HEK293 (cell line): ENCODE measurements around the gene PGAP1.

ENCODE experiments used
- MYNN ChIP-seq: fragments of 450-650 bp; formaldehyde crosslinking; IDR thresholded peaks from 2 replicates; pipeline ENCODE4 v1.5.1; 2016; ENCODE audit warnings: missing biosample characterization, missing genetic modification characterization, borderline replicate concordance
- SP3 ChIP-seq: fragments of 450-650 bp; formaldehyde crosslinking; IDR thresholded peaks from 2 replicates; pipeline ENCODE4 v1.5.1; 2016; ENCODE audit warnings: missing biosample characterization, missing genetic modification characterization
- ZNF23 ChIP-seq: fragments of 450-650 bp; formaldehyde crosslinking; IDR thresholded peaks from 2 replicates; pipeline ENCODE4 v1.5.1; 2016; ENCODE audit warnings: missing biosample characterization, missing genetic modification characterization, borderline replicate concordance
- ZNF558 ChIP-seq: fragments of 450-650 bp; formaldehyde crosslinking; IDR thresholded peaks from 2 replicates; pipeline ENCODE4 v1.5.1; 2016; ENCODE audit warnings: missing biosample characterization, missing genetic modification characterization
- TF ChIP-seq, protein P1 (sequence below): fragments of 450-650 bp; formaldehyde crosslinking; IDR thresholded peaks from 2 replicates; pipeline ENCODE4 v1.5.1; 2016; ENCODE audit warnings: missing biosample characterization, missing genetic modification characterization
- TF ChIP-seq, protein P2 (sequence below): fragments of 450-650 bp; formaldehyde crosslinking; IDR thresholded peaks from 2 replicates; pipeline ENCODE4 v1.5.1; 2016; ENCODE audit warnings: missing biosample characterization, missing genetic modification characterization
- TF ChIP-seq, protein P3 (sequence below): fragments of 450-650 bp; formaldehyde crosslinking; IDR thresholded peaks from 2 replicates; pipeline ENCODE4 v1.5.1; 2016; ENCODE audit warnings: missing biosample characterization, missing genetic modification characterization

DNA sequence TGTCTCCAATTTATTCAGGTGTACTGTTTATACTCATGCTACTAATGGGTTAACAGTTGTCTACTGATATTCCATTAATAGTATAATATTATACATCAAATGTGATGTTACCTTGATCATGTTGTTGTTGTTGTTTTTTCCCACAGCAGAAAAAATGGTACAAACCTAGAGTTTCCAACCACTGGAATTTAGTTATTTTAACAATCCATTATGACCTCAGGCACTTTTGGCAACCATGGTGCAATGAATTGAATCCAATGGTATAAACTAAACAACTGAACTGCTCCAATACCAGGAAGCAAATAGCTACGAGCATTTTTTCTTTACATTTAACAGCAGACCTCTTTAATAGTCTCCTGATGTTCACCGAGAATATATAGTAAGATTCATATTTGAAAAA, 86.3 kb downstream of the PGAP1 start:
- no peak for TF ChIP-seq MYNN
- TF ChIP-seq, protein P1, sequence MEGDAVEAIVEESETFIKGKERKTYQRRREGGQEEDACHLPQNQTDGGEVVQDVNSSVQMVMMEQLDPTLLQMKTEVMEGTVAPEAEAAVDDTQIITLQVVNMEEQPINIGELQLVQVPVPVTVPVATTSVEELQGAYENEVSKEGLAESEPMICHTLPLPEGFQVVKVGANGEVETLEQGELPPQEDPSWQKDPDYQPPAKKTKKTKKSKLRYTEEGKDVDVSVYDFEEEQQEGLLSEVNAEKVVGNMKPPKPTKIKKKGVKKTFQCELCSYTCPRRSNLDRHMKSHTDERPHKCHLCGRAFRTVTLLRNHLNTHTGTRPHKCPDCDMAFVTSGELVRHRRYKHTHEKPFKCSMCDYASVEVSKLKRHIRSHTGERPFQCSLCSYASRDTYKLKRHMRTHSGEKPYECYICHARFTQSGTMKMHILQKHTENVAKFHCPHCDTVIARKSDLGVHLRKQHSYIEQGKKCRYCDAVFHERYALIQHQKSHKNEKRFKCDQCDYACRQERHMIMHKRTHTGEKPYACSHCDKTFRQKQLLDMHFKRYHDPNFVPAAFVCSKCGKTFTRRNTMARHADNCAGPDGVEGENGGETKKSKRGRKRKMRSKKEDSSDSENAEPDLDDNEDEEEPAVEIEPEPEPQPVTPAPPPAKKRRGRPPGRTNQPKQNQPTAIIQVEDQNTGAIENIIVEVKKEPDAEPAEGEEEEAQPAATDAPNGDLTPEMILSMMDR (tag by site-specific recombination), result no peak
- no peak for TF ChIP-seq SP3 (tag by site-specific recombination)
- no peak for TF ChIP-seq ZNF558
- TF ChIP-seq ZNF23, result no peak
- TF ChIP-seq, protein P2, sequence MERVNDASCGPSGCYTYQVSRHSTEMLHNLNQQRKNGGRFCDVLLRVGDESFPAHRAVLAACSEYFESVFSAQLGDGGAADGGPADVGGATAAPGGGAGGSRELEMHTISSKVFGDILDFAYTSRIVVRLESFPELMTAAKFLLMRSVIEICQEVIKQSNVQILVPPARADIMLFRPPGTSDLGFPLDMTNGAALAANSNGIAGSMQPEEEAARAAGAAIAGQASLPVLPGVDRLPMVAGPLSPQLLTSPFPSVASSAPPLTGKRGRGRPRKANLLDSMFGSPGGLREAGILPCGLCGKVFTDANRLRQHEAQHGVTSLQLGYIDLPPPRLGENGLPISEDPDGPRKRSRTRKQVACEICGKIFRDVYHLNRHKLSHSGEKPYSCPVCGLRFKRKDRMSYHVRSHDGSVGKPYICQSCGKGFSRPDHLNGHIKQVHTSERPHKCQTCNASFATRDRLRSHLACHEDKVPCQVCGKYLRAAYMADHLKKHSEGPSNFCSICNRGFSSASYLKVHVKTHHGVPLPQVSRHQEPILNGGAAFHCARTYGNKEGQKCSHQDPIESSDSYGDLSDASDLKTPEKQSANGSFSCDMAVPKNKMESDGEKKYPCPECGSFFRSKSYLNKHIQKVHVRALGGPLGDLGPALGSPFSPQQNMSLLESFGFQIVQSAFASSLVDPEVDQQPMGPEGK (tag by site-specific recombination), result no peak
- TF ChIP-seq, protein P3, sequence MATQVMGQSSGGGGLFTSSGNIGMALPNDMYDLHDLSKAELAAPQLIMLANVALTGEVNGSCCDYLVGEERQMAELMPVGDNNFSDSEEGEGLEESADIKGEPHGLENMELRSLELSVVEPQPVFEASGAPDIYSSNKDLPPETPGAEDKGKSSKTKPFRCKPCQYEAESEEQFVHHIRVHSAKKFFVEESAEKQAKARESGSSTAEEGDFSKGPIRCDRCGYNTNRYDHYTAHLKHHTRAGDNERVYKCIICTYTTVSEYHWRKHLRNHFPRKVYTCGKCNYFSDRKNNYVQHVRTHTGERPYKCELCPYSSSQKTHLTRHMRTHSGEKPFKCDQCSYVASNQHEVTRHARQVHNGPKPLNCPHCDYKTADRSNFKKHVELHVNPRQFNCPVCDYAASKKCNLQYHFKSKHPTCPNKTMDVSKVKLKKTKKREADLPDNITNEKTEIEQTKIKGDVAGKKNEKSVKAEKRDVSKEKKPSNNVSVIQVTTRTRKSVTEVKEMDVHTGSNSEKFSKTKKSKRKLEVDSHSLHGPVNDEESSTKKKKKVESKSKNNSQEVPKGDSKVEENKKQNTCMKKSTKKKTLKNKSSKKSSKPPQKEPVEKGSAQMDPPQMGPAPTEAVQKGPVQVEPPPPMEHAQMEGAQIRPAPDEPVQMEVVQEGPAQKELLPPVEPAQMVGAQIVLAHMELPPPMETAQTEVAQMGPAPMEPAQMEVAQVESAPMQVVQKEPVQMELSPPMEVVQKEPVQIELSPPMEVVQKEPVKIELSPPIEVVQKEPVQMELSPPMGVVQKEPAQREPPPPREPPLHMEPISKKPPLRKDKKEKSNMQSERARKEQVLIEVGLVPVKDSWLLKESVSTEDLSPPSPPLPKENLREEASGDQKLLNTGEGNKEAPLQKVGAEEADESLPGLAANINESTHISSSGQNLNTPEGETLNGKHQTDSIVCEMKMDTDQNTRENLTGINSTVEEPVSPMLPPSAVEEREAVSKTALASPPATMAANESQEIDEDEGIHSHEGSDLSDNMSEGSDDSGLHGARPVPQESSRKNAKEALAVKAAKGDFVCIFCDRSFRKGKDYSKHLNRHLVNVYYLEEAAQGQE (tag by site-specific recombination), result no peak
